GM12875 (cell line): ENCODE data around the gene NRIP3.

Experiments
- H3K4me3 ChIP-seq: one replicate; pipeline ENCODE4 v1.5.1; 2011; ENCODE audit warnings: low read depth, low read length, control low read depth
- CTCF ChIP-seq: IDR thresholded peaks from 2 replicates; pipeline ENCODE4 v1.5.1; 2011; ENCODE audit warnings: low read depth, mild to moderate bottlenecking, control low read depth, inconsistent platforms, low read length, moderate library complexity, borderline replicate concordance; ENCODE audit not compliant: insufficient read depth

The NRIP3 gene

DNA sequence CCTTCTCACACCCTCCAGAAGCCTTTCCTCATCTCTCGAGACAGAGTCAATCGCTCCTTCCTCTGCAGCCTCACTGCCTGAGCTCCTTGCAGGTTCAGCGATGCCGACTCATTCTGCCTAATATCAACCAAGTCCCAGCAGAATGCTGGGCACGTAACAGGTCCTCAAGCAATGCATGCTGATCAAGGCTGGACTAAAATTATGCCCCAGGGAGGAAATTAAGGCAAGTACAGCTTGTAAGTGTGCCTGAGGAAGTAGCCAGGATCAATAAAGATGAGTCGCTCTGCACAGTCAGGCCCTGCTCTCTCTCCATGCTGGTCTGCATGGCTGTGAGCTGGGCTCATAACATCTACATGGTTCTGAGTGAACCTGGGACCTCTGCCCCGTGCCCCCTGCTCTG lies 25.6 kb upstream of the NRIP3 start:
- H3K4me3 ChIP-seq, result no peak overlapping the region
- TF ChIP-seq CTCF, result no peak

GRCh38 chr11:9028581-9028980 lies 24.8 kb upstream of the NRIP3 start:
- TF ChIP-seq CTCF, result no peak
- H3K4me3 ChIP-seq, result no peak overlapping the region

GRCh38 chr11:9025101-9025850 lies 21.5 kb upstream of the NRIP3 start:
- H3K4me3 ChIP-seq, result no peak overlapping the region
- no peak for TF ChIP-seq CTCF

DNA sequence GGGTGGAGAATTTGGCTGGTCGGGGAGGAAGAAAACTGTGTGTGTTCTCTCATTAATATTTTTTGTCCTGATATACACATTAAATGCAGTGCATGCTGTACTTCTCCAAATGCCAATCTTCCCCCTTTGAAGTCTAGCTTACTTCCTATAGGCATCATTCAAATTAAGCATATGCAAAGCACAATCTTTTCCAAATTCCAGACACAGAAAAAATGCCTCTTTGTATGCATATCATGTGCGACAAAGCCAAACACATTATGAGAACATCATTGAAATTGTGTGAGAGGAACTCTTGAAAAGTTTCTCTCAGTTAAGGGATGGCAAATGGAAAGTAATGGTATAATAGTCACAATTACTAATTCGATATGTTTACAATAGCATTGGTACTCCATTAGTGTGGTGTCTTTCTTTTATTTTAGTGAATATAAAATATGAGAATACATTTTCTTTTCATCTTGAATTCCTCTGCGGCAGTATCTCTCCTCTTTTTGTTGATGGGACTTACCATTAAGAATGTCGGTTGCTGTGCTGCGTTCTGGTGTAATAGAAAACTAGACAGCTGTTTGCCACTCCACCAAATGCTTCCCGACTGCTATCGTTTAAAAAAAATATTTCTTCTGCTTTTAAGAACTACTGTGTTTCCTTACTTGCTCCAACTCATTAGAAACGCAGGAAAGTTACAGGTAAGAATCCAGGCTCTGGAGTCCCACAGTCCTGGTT lies 19.3 kb upstream of the NRIP3 start:
- H3K4me3 ChIP-seq, result no peak overlapping the region
- no peak for TF ChIP-seq CTCF

DNA sequence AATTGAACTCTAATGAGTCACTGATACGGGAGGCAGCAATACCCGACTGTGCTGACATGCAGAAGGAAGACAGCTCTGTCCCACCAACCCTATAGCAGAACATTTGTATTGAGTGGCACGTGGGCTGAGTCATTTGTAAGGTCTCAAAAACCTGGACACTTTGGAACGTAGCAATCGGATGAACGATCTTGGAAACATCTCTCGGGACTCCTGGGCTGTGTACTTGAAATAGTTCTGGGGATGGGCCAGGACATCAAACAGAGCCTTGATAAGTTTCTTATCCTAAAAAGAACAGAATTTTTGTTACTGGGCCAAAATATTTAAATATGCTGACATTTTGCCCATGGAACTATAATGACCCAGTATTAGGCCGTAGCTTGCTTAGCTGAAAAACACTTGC lies 17.1 kb upstream of the NRIP3 start:
- no peak for TF ChIP-seq CTCF
- no peak overlapping the region for H3K4me3 ChIP-seq

DNA sequence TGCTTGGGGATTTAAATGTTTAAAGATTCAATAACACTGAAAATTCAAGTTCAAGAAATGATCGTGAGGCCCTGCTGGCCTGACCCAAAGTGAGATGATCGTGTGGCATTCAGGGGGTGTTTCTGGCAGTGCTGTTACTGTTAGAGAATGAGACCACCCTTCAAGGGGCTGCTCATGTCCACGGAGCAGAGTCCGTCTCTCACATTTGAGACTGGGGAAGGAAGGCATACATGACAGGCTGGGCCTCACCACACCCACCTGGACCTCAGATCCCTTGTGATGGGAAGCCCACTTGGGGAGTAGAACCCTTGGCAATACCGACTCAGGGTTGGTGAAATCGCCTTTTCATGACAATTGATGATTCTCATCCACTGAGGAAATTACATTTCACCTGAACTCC lies 16.1 kb upstream of the NRIP3 start:
- no peak overlapping the region for H3K4me3 ChIP-seq
- TF ChIP-seq CTCF, result no peak

GRCh38 chr11:9017773-9018172 lies 14.0 kb upstream of the NRIP3 start:
- no peak overlapping the region for H3K4me3 ChIP-seq
- TF ChIP-seq CTCF, result no peak
